Aorta (tissue), 5 donors: ENCODE measurements around the gene VAMP8. TPM values are rescaled to one million over a fixed set of nuclear protein-coding genes. Genes with fewer than 3 reads are reported as not detected.
"Not testable (repeated sequence)": the region's sequence is repeated elsewhere in the genome, so short reads cannot be mapped to it uniquely, and the experiment has no call there.

Source experiments
- ATAC-seq: fragments of 200-7000 bp; cut with Tn5 transposase; one replicate; pipeline ENCODE4 v1.9.1; 2022; ENCODE audit warnings: moderate library complexity; ENCODE audit not compliant: low FRiP score
- DNase-seq, 2 donors: peaks; one replicate each; pipeline ENCODE4 v3.0.0-alpha.2; 2020
- H3K27ac ChIP-seq, 2 donors: one replicate each; pipeline ENCODE4 v1.5.1; 2013; ENCODE audit warnings: low read length in 2 of 2, mild to moderate bottlenecking in 2 of 2, moderate library complexity in 2 of 2, control low read depth in 1 of 2, inconsistent platforms in 1 of 2, low read depth in 1 of 2
- H3K27me3 ChIP-seq, 2 donors: one replicate each; pipeline ENCODE4 v1.6.1; 2013; ENCODE audit warnings: control low read depth in 1 of 2, low read length in 1 of 2, mild to moderate bottlenecking in 1 of 2, moderate library complexity in 1 of 2; ENCODE audit not compliant: insufficient read depth in 2 of 2, control insufficient read depth in 1 of 2
- H3K36me3 ChIP-seq, 2 donors: one replicate each; pipeline ENCODE4 v1.6.1; 2013; ENCODE audit warnings: control low read depth in 1 of 2, low read length in 1 of 2, mild to moderate bottlenecking in 1 of 2; ENCODE audit not compliant: insufficient read depth in 2 of 2, control insufficient read depth in 1 of 2
- H3K4me1 ChIP-seq, 2 donors: one replicate each; pipeline ENCODE4 v1.6.1; 2013; ENCODE audit warnings: low read length in 2 of 2, control low read depth in 1 of 2, mild to moderate bottlenecking in 1 of 2, moderate library complexity in 1 of 2; ENCODE audit not compliant: insufficient read depth in 2 of 2, control insufficient read depth in 1 of 2
- H3K4me3 ChIP-seq, 2 donors: one replicate each; pipeline ENCODE4 v1.5.1; 2013; ENCODE audit warnings: low read length in 2 of 2, control low read depth in 1 of 2, mild to moderate bottlenecking in 1 of 2
- H3K9me3 ChIP-seq: one replicate; pipeline ENCODE4 v1.6.1; 2013; ENCODE audit warnings: mild to moderate bottlenecking, low read length; ENCODE audit not compliant: control insufficient read depth
- WGBS, 2 donors: extraction: QIAGEN DNeasy Blood & Tissue Kit; methylation state at CpG; one replicate each; pipeline ENCODE4 v1.1.7; 2013; 5-methylcytosine and 5-hydroxymethylcytosine counted together
- intact Hi-C, 2 donors: fragments of 100-400 bp; cut with DNase I; formaldehyde crosslinking; loops; one replicate each; pipeline versions ENCODE4 v1.14.2 to v1.15.0; 2022
- polyA plus RNA-seq, 2 donors: library from polyadenylated mRNA; stranded (reverse); fragments of 200-250 nt; gene quantifications; one replicate each; pipeline ENCODE4 v1.2.3, GENCODE V29; 2013
- total RNA-seq, 2 donors: library from RNA; stranded (reverse); fragmentation: NEBNext Ultra II Directional; extraction: Animal tissue kit (Norgen Biotek cat#: 25700); gene quantifications; one replicate each; pipeline ENCODE4 v1.2.1, GENCODE V29; 2021
- donor health status: healthy with polysubstance abuse.
- donor health status: Bipolar disorder and iron deficiency.
- donor health status: DM: no; HTN: no; CAD: no.
- donor health status: DM: no; HTN: no; CAD: no.
- donor health status: DM: yes; HTN: yes; CAD: no.

VAMP8 gene
- total and polyA plus RNA-seq, 4 donors = 23.9 to 256 (median 42.0) TPM

GRCh38 chr2:85544254-85544691 lies 33.1 kb upstream of the VAMP8 start:
- ATAC-seq, H3K9me3 ChIP-seq, H3K4me3 ChIP-seq, DNase-seq, H3K4me1 ChIP-seq, H3K36me3 ChIP-seq, H3K27me3 ChIP-seq, H3K27ac ChIP-seq, intact Hi-C loops: not testable (repeated sequence)
- WGBS, 2 donors = 38 to 61% methylated on average over 3 of the region's 3 CpGs

GRCh38 chr2:85544915-85545779 lies 32.2 kb upstream of the VAMP8 start:
- not testable (repeated sequence) for ATAC-seq
- 51 to 54% methylated on average over 5 of the region's 5 CpGs for WGBS, 2 donors

GRCh38 chr2:85545780-85546240 lies 31.6 kb upstream of the VAMP8 start:
- DNase-seq (no peak), ATAC-seq (no peak)
- no peak overlapping the region for H3K4me3 ChIP-seq
- H3K27ac ChIP-seq = no peak overlapping the region
- no peaks in the 10 kb centered on the region for H3K4me1 ChIP-seq
- intact Hi-C loops = no loop called here
- no peaks in the 10 kb centered on the region for H3K9me3 ChIP-seq
- H3K36me3 ChIP-seq = peaks cover 0 to 5% of the 10 kb centered on the region in 2 donors
- H3K27me3 ChIP-seq = no peaks in the 10 kb centered on the region
- 81 to 83% methylated on average over 5 of the region's 5 CpGs for WGBS, 2 donors

More at GRCh38 chr2:85544915-85545779, 32.2 kb upstream of the VAMP8 start:
- intact Hi-C loops, H3K9me3 ChIP-seq, H3K4me3 ChIP-seq, H3K27me3 ChIP-seq, H3K4me1 ChIP-seq, DNase-seq, H3K27ac ChIP-seq, H3K36me3 ChIP-seq: not testable (repeated sequence)

- WGBS, 2 donors = 84 to 85% methylated on average over 1 of the region's 1 CpG
- no peak overlapping the region for H3K27ac ChIP-seq
- peaks cover 4 to 7% of the 10 kb centered on the region in 2 donors for H3K36me3 ChIP-seq
- no peaks in the 10 kb centered on the region for H3K4me1 ChIP-seq
- ATAC-seq = no peak
- no peaks in the 10 kb centered on the region for H3K27me3 ChIP-seq
- intact Hi-C loops = no loop called here
- DNase-seq = no peak
- H3K4me3 ChIP-seq = no peak overlapping the region
- no peaks in the 10 kb centered on the region for H3K9me3 ChIP-seq
These were observed 30.1 kb upstream of the VAMP8 start for GRCh38 chr2:85547089-85547858.

- no peaks in the 10 kb centered on the region for H3K4me1 ChIP-seq
- no peak overlapping the region for H3K4me3 ChIP-seq
- WGBS, 2 donors = 71 to 72% methylated on average over 6 of the region's 6 CpGs
- H3K36me3 ChIP-seq = peaks cover 4 to 9% of the 10 kb centered on the region in 2 donors
- no peaks in the 10 kb centered on the region for H3K27me3 ChIP-seq
- H3K9me3 ChIP-seq = no peaks in the 10 kb centered on the region
- DNase-seq (no peak), ATAC-seq (no peak)
- intact Hi-C loops = no loop called here
- H3K27ac ChIP-seq = no peak overlapping the region
These were observed 29.4 kb upstream of the VAMP8 start for GRCh38 chr2:85547859-85548607.

GRCh38 chr2:85548608-85548900 lies 28.8 kb upstream of the VAMP8 start:
- Histone ChIP-seq H3K4me1 (no peaks in the 10 kb centered on the region), H3K36me3 (peaks cover 4 to 11% of the 10 kb centered on the region in 2 donors), H3K4me3 (no peak overlapping the region), H3K9me3 (no peaks in the 10 kb centered on the region), H3K27me3 (no peaks in the 10 kb centered on the region), H3K27ac (no peak overlapping the region)
- 40 to 51% methylated on average over 2 of the region's 2 CpGs for WGBS, 2 donors
- ATAC-seq (no peak), DNase-seq (no peak)
- intact Hi-C loops = no loop called here

GRCh38 chr2:85549095-85549494 lies 28.3 kb upstream of the VAMP8 start:
- intact Hi-C loops = no loop called here
- ATAC-seq (no peak), DNase-seq (no peak)
- no peaks in the 10 kb centered on the region for H3K27me3 ChIP-seq
- no peak overlapping the region for H3K27ac ChIP-seq
- no peaks in the 10 kb centered on the region for H3K9me3 ChIP-seq
- WGBS, 2 donors = 82 to 85% methylated on average over 10 of the region's 10 CpGs
- H3K4me3 ChIP-seq = no peak overlapping the region
- peaks cover 4 to 11% of the 10 kb centered on the region in 2 donors for H3K36me3 ChIP-seq
- no peaks in the 10 kb centered on the region for H3K4me1 ChIP-seq

- peaks cover 4 to 11% of the 10 kb centered on the region in 2 donors for H3K36me3 ChIP-seq
- no peaks in the 10 kb centered on the region for H3K9me3 ChIP-seq
- WGBS, 2 donors = 59 to 66% methylated on average over 4 of the region's 4 CpGs
- no peak for DNase-seq
- H3K4me3 ChIP-seq = no peak overlapping the region
- intact Hi-C loops = no loop called here
- peak overlapping the region in 1 of 2 donors; percentile 28 for H3K27ac ChIP-seq
- no peaks in the 10 kb centered on the region for H3K4me1 ChIP-seq
- no peaks in the 10 kb centered on the region for H3K27me3 ChIP-seq
- no peak for ATAC-seq
These were observed 27.6 kb upstream of the VAMP8 start for GRCh38 chr2:85549826-85550225.
